HK-2 (cell line): Measurements from ENCODE around the gene ATP4B.

Experiments
- DNase-seq: peaks from one replicate; pipeline ENCODE4 v3.0.0-alpha.2; 2018; ENCODE audit not compliant: unreplicated experiment

The ATP4B gene

GRCh38 chr13:113657851-113658741 is at the start of gene ATP4B:
Gene ATP4B, minus strand, starts transcription at chr13:113658198. Its CDS starts 54 bp downstream, at chr13:113658144.
- no peak for DNase-seq

DNA sequence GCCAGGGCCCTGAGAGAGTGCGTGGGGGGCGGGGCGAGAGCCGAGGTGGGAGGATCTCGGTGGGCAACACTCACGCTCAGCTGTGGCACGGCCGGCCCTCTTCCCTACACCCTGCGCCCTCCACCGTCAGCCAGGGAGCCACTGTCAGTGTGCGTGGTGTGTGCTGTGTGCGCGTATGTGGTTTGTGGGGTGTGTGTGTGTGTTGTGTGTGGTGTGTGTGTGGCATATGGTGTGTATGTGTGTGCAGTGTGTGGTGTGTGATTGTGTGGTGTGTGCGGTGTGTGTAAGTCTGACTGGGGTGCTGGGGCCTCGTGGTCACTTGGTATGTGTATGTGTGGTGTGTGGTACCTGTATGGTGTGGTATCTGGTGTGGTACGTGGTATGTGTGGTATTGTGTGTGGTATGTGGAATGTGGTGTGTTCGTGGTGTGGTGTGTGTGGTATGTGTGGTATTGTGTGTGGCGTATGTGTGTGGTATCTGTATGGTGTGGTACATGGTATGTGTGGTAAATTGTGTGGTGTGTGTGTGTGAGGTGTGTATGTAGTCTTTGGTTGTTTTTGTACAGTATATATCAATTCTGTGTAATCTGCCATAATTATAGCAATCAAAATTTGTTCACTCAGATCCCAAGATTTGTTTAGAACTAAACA is 14.1 kb upstream of the ATP4B start:
- no peak for DNase-seq

DNA sequence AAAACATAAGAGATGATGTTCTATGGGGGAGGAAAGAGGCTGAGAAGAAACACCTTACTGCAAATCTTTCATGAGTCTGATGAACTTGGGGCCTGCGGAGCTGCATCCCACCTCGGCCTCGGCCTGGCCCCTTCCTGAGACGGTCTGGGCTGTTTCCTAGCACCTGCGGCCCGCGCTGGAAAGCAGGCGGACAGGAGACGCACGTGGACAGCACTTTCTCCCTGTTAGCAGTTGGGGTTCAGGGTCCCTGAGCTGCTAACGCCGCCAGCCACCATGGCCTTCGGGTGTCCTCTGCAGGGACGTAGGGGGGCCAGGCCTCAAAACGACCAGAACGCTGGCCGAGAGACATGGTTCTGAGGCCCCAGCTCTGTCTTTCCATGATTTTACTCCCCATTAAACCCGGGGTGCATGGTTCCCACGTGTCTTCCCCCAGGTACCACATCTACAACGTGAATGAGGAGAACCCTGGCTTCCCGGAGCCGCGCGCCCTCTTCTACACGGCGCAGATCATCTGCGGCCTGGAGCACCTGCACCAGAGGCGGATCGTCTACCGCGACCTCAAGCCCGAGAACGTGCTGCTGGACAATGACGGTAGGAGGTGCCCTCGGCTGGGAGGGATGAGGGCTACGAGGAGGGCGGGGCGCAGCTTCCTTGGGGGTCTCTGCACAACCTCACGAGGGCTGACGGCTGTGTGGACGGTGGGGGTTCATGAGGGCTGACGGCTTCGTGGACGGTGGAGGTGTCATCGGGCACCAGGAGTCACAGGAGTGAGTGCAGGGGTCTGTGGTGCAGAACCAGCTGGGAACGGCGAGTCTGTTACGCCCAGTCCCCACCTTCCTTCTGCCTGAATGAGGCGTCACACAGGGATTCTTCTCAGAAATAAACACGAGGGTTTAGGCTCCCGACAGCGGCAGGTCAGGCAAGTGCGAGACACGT is 13.3 kb upstream of the ATP4B start:
- no peak for DNase-seq

DNA sequence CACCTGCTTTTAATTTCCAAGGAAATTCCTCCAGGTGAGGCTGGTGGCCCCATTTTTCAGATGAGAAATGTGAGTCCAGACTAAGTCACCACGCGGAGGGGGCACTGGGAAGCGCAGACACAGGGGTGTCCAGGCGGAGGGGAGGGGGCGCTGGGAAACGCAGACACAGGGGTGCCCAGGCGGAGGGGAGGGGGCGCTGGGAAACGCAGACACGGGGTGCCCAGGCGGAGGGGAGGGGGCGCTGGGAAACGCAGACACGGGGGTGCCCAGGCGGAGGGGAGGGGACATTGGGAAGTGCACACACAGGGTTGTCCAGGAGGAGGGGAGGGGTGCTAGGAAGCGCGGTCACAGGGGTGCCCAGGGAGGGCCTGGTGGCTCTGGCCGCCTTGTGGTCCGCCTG is 12.5 kb upstream of the ATP4B start:
- no peak for DNase-seq

DNA sequence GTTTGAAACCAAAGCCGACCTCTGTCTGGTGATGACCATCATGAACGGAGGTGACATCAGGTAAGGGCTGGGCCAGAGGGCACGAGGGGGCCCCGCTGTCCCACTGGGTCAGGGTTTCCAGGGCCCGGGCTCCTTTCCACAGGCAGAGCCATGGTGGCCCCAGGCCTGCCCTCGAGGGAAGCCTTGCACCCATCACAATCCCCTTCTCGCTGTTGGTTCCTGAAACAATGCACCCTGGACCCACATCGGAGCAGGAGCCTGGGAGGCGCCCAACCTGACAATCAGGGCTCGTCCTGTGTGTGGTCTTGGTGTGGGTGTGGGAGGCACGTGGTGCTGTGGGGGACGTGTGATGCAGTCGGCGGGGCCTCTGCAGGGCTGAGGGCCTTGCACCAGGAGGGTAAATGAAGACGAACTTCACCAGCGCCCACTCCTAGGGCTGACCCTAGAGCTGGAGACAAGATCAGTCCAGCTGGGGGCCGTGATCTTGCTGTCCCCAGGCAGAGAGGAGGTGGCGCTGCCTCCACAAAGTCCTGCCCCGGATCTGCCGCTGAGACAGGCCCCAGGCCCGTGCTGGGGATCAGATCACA is 11.8 kb upstream of the ATP4B start:
- no peak for DNase-seq

GRCh38 chr13:113669231-113669754 is 11.3 kb upstream of the ATP4B start:
- no peak for DNase-seq

- no peak for DNase-seq
These were observed 10.5 kb upstream of the ATP4B start for GRCh38 chr13:113668491-113668971.

GRCh38 chr13:113667771-113668490 is 9.9 kb upstream of the ATP4B start:
- DNase-seq = no peak

DNA sequence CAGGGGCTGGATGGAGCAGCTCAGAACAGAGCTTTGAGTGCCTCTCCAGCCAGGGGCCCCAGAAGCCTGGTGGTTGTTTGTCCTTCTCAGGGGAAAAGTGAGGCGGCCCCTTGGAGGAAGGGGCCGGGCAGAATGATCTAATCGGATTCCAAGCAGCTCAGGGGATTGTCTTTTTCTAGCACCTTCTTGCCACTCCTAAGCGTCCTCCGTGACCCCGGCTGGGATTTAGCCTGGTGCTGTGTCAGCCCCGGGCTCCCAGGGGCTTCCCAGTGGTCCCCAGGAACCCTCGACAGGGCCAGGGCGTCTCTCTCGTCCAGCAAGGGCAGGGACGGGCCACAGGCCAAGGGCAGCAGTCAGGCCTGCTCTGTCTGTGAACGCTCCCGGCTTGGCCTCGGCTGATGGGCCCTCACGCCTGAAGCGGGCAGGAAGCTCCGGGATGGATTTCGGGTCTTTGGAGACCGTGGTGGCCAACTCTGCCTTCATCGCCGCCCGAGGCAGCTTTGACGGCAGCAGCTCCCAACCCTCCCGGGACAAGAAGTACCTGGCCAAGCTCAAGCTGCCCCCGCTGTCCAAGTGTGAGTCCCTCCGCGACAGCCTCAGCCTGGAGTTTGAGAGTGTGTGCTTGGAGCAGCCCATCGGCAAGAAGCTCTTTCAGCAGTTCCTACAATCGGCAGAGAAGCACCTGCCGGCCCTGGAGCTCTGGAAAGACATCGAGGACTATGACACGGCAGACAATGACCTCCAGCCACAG is 9.1 kb upstream of the ATP4B start, which contains the start of gene GRK1:
GRK1 (plus strand) TSS at position 269 of the 751 bp plus-strand sequence; CDS start at position 437, 168 bp downstream.
- no peak for DNase-seq

- no peak for DNase-seq
These were observed 8.3 kb upstream of the ATP4B start for GRCh38 chr13:113666329-113666670.

GRCh38 chr13:113665597-113666328 is 7.8 kb upstream of the ATP4B start:
- DNase-seq = no peak

GRCh38 chr13:113664751-113665596 is 7.0 kb upstream of the ATP4B start:
- no peak for DNase-seq

DNA sequence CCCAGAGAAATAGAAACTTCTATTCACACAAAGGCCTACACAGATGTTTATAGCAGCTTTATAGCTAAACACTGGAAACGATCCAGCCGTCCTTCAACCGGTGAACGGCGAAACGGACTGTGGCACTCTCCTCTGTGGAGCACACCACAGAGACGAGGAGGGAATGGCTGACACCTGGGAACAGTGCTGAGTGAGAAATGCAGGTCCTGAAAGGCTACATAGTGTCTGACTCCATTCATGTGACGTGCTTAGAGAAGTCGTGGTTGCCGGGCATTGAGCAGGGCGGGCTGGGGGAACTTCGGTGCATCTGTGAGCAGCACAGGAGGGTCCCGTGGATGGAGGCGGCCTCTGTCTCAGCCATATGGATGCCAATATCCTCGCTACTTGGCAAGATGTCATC is 5.9 kb upstream of the ATP4B start:
- no peak for DNase-seq

DNA sequence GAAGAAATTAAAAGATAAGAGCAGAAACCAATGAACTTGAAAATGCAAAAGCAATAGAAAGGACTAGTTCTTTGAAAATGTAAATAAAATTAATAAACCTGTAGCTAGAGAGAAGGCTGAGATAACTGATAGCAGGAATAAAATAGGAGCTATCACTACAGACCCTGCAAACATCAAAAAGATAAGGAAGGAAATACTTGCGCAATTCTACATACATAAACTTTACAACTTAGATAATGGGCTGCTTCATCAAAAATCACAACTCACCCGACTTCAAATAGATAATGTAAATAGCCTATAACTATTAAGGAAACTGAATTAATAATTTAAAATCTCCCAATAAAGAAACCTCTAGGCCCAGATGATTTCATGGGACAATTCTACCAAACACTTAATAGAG is 3.5 kb upstream of the ATP4B start:
- no peak for DNase-seq

- no peak for DNase-seq
These were observed 2.1 kb upstream of the ATP4B start for GRCh38 chr13:113660066-113660465.

GRCh38 chr13:113659337-113659736 is 1.3 kb upstream of the ATP4B start:
- no peak for DNase-seq

- DNase-seq = no peak
These were observed 838 bp upstream of the ATP4B start for GRCh38 chr13:113658836-113659235.
